ENCODE results near the gene FMC1.

FMC1 gene

GRCh38 chr7:139294241-139294640 lies 46.9 kb upstream of the FMC1 start:
- Histone ChIP-seq H3K9ac (ENCODE audit: low read depth, low read length, poor library complexity, severe bottlenecking) (no peak overlapping the region), H4K20me1 (ENCODE audit: insufficient read depth, low read length, poor library complexity, severe bottlenecking) (no peaks in the 10 kb centered on the region), H3K9me3 (ENCODE audit: insufficient read depth, low read depth, low read length) (no peaks in the 10 kb centered on the region), H2AFZ (ENCODE audit: low read length) (no peak overlapping the region), H3K9me2 (replicated peaks; ENCODE audit: low read depth, low read length) (no peaks in the 10 kb centered on the region), H3K79me2 (ENCODE audit: insufficient read depth, low read length) (no peaks in the 10 kb centered on the region), H3K4me2 (ENCODE audit: low read depth, low read length, poor library complexity, severe bottlenecking) (no peak overlapping the region), H3F3A (ENCODE audit: low read depth) (no peaks in the 10 kb centered on the region), H3K4me1 (ENCODE audit: insufficient read depth, low read length, poor library complexity, severe bottlenecking) (no peaks in the 10 kb centered on the region), H3K4me3 (ENCODE audit: low read length, poor library complexity, severe bottlenecking) (no peak overlapping the region), H3K27me3 (ENCODE audit: insufficient read depth, low read length, poor library complexity, severe bottlenecking) (no peaks in the 10 kb centered on the region), H3K36me3 (ENCODE audit: insufficient read depth, low read length) (peaks cover 12% of the 10 kb centered on the region; the same call in 1 of the 2 replicates)
- TF ChIP-seq EZH2phosphoT487 (IDR thresholded peaks at IDR 0.05; ENCODE audit: borderline replicate concordance) (no peak), CTCF (conservative IDR thresholded peaks at IDR 0.05; ENCODE audit: low read length) (no peak)

DNA sequence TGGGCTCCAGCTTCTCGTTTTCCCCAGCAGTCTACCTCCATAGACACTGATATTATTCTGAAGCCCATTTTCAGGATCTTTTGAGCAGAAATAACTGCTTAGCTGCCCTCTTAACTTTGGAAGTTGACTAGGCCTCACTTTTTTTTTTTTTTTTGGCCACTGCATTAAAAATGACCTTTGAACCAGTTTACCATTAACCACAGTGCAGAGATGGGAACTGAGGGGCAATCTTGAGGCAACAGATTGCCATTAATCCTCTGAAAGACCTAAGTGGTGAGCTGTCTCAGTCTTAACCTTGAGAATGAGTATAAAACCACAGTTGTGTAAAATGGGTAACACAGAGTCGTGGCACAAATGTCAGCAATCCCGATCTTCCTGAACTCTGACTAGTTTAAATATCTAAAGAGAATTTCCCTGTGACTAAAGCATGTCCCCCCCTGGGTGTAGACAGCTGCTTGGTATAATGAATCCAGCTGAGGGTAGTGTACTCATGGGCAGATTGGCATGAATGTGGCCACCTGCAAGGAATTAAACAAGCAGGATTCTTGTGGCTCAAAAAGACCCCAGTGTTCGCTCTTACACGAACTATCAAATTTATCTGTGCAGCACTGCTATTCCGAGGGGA lies 46.1 kb upstream of the FMC1 start:
- H3K27me3 ChIP-seq (ENCODE audit: insufficient read depth, low read length, poor library complexity, severe bottlenecking), result no peaks in the 10 kb centered on the region

GRCh38 chr7:139297795-139298194 lies 43.3 kb upstream of the FMC1 start:
- H3K9me3 ChIP-seq (ENCODE audit: insufficient read depth, low read depth, low read length), result no peaks in the 10 kb centered on the region
- H3K9me2 ChIP-seq (replicated peaks; ENCODE audit: low read depth, low read length), result no peaks in the 10 kb centered on the region
- H3K4me2 ChIP-seq (ENCODE audit: low read depth, low read length, poor library complexity, severe bottlenecking), result no peak overlapping the region
- H3K79me2 ChIP-seq (ENCODE audit: insufficient read depth, low read length), result no peaks in the 10 kb centered on the region
- H3K27me3 ChIP-seq (ENCODE audit: insufficient read depth, low read length, poor library complexity, severe bottlenecking), result no peaks in the 10 kb centered on the region
- H3K9ac ChIP-seq (ENCODE audit: low read depth, low read length, poor library complexity, severe bottlenecking), result no peak overlapping the region
- H4K20me1 ChIP-seq (ENCODE audit: insufficient read depth, low read length, poor library complexity, severe bottlenecking), result no peaks in the 10 kb centered on the region
- no peak overlapping the region for H2AFZ ChIP-seq (ENCODE audit: low read length)
- H3F3A ChIP-seq (ENCODE audit: low read depth), result no peaks in the 10 kb centered on the region
- H3K36me3 ChIP-seq (ENCODE audit: insufficient read depth, low read length), result peaks cover 12% of the 10 kb centered on the region; the same call in 1 of the 2 replicates
- TF ChIP-seq CTCF (conservative IDR thresholded peaks at IDR 0.05; ENCODE audit: low read length), result no peak
- no peak for TF ChIP-seq EZH2phosphoT487 (IDR thresholded peaks at IDR 0.05; ENCODE audit: borderline replicate concordance)
- H3K4me3 ChIP-seq (ENCODE audit: low read length, poor library complexity, severe bottlenecking), result no peak overlapping the region
- H3K4me1 ChIP-seq (ENCODE audit: insufficient read depth, low read length, poor library complexity, severe bottlenecking), result no peaks in the 10 kb centered on the region

More for the DNA sequence above, 46.1 kb upstream of the FMC1 start:
- no peaks in the 10 kb centered on the region for H4K20me1 ChIP-seq (ENCODE audit: insufficient read depth, low read length, poor library complexity, severe bottlenecking)
- no peak overlapping the region for H2AFZ ChIP-seq (ENCODE audit: low read length)
- no peak overlapping the region for H3K4me3 ChIP-seq (ENCODE audit: low read length, poor library complexity, severe bottlenecking)
- no peaks in the 10 kb centered on the region for H3K9me3 ChIP-seq (ENCODE audit: insufficient read depth, low read depth, low read length)
- no peak overlapping the region for H3K9ac ChIP-seq (ENCODE audit: low read depth, low read length, poor library complexity, severe bottlenecking)
- H3K4me2 ChIP-seq (ENCODE audit: low read depth, low read length, poor library complexity, severe bottlenecking), result no peak overlapping the region
- H3K36me3 ChIP-seq (ENCODE audit: insufficient read depth, low read length), result peaks cover 12% of the 10 kb centered on the region; the same call in 1 of the 2 replicates
- H3F3A ChIP-seq (ENCODE audit: low read depth), result no peaks in the 10 kb centered on the region
- H3K79me2 ChIP-seq (ENCODE audit: insufficient read depth, low read length), result no peaks in the 10 kb centered on the region
- no peaks in the 10 kb centered on the region for H3K9me2 ChIP-seq (replicated peaks; ENCODE audit: low read depth, low read length)
- H3K4me1 ChIP-seq (ENCODE audit: insufficient read depth, low read length, poor library complexity, severe bottlenecking), result no peaks in the 10 kb centered on the region
- TF ChIP-seq CTCF (conservative IDR thresholded peaks at IDR 0.05; ENCODE audit: low read length) (no peak), EZH2phosphoT487 (IDR thresholded peaks at IDR 0.05; ENCODE audit: borderline replicate concordance) (no peak)
